HepG2 (cell line): ENCODE data around the gene EHD4. TPM values are rescaled to one million over a fixed set of nuclear protein-coding genes. Genes with fewer than 3 reads are reported as not detected.

ENCODE experiments used
- ATAC-seq: fragments of 200-7000 bp; cut with Tn5 transposase; 3 replicates; pipeline ENCODE4 v1.9.1; 2020; ENCODE audit warnings: mild to moderate bottlenecking, moderate library complexity
- BruUV-seq: library from RNA; stranded (reverse); fragments of 400-500 nt; replicated peaks from 2 replicates; lab custom pipeline; 2021; lab: Mats Ljungman, UMichigan
- CTCF ChIA-PET: fragments of 300-600 bp; formaldehyde crosslinking; extraction: SDS; loops from one replicate; lab custom pipeline; 2021; ENCODE audit warnings: low total read pairs, inconsistent platforms, low intra/inter-chr PET ratio; lab: Yijun Ruan, JAX
- POLR2A ChIA-PET: fragments of 350-600 bp; sonication (Branson Sonifier 250); formaldehyde crosslinking; loops from one replicate; lab custom pipeline; 2020; ENCODE audit warnings: antibody characterized with exemption, inconsistent platforms; lab: Yijun Ruan, JAX
- DNase-seq: peaks from one replicate; pipeline ENCODE4 v3.0.0-alpha.2; 2015; ENCODE audit warnings: low spot score
- FAIRE-seq: peaks from 3 replicates; lab custom pipeline; 2011; peaks lifted over from hg19 to GRCh38; lab: Jason Lieb, UNC
- H2AFZ ChIP-seq: one replicate; pipeline ENCODE4 v1.6.1; 2011; ENCODE audit warnings: low read length, inconsistent platforms
- H3K27ac ChIP-seq: fragments of 300-600 bp; 3 replicates; pipeline ENCODE4 v1.8.0; 2011; ENCODE audit warnings: mixed run types, mild to moderate bottlenecking, mixed read lengths, low read length, inconsistent platforms; ENCODE audit not compliant: insufficient read depth; ENCODE audit errors: extremely low read length
- H3K27me3 ChIP-seq, 2 experiments: fragments of 200-600 bp in 1 of 2; 2 replicates in 1 of 2; 3 replicates in 1 of 2; pipeline versions ENCODE4 v1.6.0 to v1.8.0; 2011; ENCODE audit warnings: low read length in 2 of 2, mild to moderate bottlenecking in 2 of 2, moderate library complexity in 2 of 2, inconsistent platforms in 1 of 2; ENCODE audit not compliant: insufficient read depth in 2 of 2, control insufficient read depth in 1 of 2
- H3K36me3 ChIP-seq, 2 experiments: fragments of 200-600 bp in 1 of 2; replicated peaks in 1 of 2; 2 replicates in 1 of 2; 3 replicates in 1 of 2; pipeline versions ENCODE4 v1.5.1 to v1.8.0; 2011; ENCODE audit warnings: low read length in 2 of 2, inconsistent platforms in 1 of 2; ENCODE audit not compliant: insufficient read depth in 2 of 2, control insufficient read depth in 1 of 2
- H3K4me1 ChIP-seq: 2 replicates; pipeline ENCODE4 v1.5.1; 2012; ENCODE audit warnings: low read length, inconsistent platforms; ENCODE audit not compliant: insufficient read depth
- H3K4me2 ChIP-seq: 2 replicates; pipeline ENCODE4 v1.6.0; 2011; ENCODE audit warnings: low read depth, low read length, inconsistent platforms
- H3K4me3 ChIP-seq, 3 experiments: fragments of 200-600 bp in 1 of 3; sonication (generic), shearing (Covaris generic) in 1 of 3; replicated peaks in 1 of 3; 2 replicates each; pipeline ENCODE4 v1.5.1; 2011 to 2016; ENCODE audit warnings: low read length in 3 of 3, inconsistent platforms in 2 of 3, low read depth in 2 of 3, mild to moderate bottlenecking in 2 of 3, control low read depth in 1 of 3, mixed read lengths in 1 of 3; ENCODE audit not compliant: insufficient read depth in 1 of 3
- H3K79me2 ChIP-seq: one replicate; pipeline ENCODE4 v1.6.1; 2011; ENCODE audit warnings: low read length, inconsistent platforms; ENCODE audit not compliant: insufficient read depth
- H3K9ac ChIP-seq: 2 replicates; pipeline ENCODE4 v1.6.0; 2011; ENCODE audit warnings: mild to moderate bottlenecking, low read depth, low read length, inconsistent platforms; ENCODE audit not compliant: insufficient read depth
- H3K9me3 ChIP-seq: 2 replicates; pipeline ENCODE4 v1.5.1; 2012; ENCODE audit warnings: mild to moderate bottlenecking, low read length
- H4K20me1 ChIP-seq: 2 replicates; pipeline ENCODE4 v1.6.0; 2011; ENCODE audit warnings: inconsistent platforms, mild to moderate bottlenecking, low read length, moderate library complexity; ENCODE audit not compliant: insufficient read depth
- ADNP ChIP-seq: sonication (generic); formaldehyde crosslinking; IDR thresholded peaks from 2 replicates; pipeline ENCODE4 v1.4.0; 2020; ENCODE audit warnings: missing genetic modification reagents
- BCL6 ChIP-seq: IDR thresholded peaks from 2 replicates; pipeline ENCODE4 v1.6.1; 2016; ENCODE audit warnings: missing genetic modification reagents, missing compliant biosample characterization
- FOXC1 ChIP-seq: sonication (generic); formaldehyde crosslinking; IDR thresholded peaks from 2 replicates; pipeline ENCODE4 v1.8.0; 2022; ENCODE audit warnings: mild to moderate bottlenecking, missing genetic modification reagents, borderline replicate concordance
- KDM2A ChIP-seq: sonication (generic); formaldehyde crosslinking; IDR thresholded peaks from 2 replicates; pipeline ENCODE4 v1.4.0; 2020; ENCODE audit warnings: low read depth, missing genetic modification reagents, borderline replicate concordance
- KLF9 ChIP-seq: IDR thresholded peaks from 2 replicates; pipeline ENCODE4 v1.6.1; 2016; ENCODE audit warnings: low read depth
- MTERF4 ChIP-seq: sonication (generic); formaldehyde crosslinking; IDR thresholded peaks from 2 replicates; pipeline ENCODE4 v1.8.0; 2023; ENCODE audit warnings: mild to moderate bottlenecking, missing genetic modification reagents
- PHF21A ChIP-seq: sonication (generic); formaldehyde crosslinking; IDR thresholded peaks from 2 replicates; pipeline ENCODE4 v1.5.0; 2020; ENCODE audit warnings: mild to moderate bottlenecking, missing genetic modification reagents
- RARA ChIP-seq: IDR thresholded peaks from 2 replicates; pipeline ENCODE4 v1.6.1; 2016; ENCODE audit warnings: missing genetic modification reagents, missing compliant biosample characterization
- REL ChIP-seq: sonication (generic); formaldehyde crosslinking; conservative IDR thresholded peaks from 2 replicates; pipeline ENCODE4 v1.8.0; 2022; ENCODE audit warnings: mild to moderate bottlenecking, missing genetic modification reagents, moderate library complexity
- SRSF1 ChIP-seq: fragments of 200-400 bp; formaldehyde crosslinking; optimal IDR thresholded peaks from 2 replicates; pipeline ENCODE3; 2017; ENCODE audit warnings: mild to moderate bottlenecking, low read depth, low read length, moderate library complexity
- TCF7 ChIP-seq: sonication (generic); IDR thresholded peaks from 2 replicates; pipeline ENCODE4 v1.6.1; 2016; ENCODE audit warnings: antibody characterized with exemption, low read depth
- ZFP82 ChIP-seq: sonication (generic); formaldehyde crosslinking; IDR thresholded peaks from 2 replicates; pipeline ENCODE4 v1.5.1; 2020; ENCODE audit warnings: mild to moderate bottlenecking, missing genetic modification reagents, borderline replicate concordance
- ZNF121 ChIP-seq: sonication (generic); formaldehyde crosslinking; IDR thresholded peaks from 2 replicates; pipeline ENCODE4 v1.5.0; 2020; ENCODE audit warnings: mild to moderate bottlenecking, missing genetic modification reagents
- ZNF274 ChIP-seq: sonication (generic); formaldehyde crosslinking; IDR thresholded peaks from 2 replicates; pipeline ENCODE4 v1.5.1; 2020; ENCODE audit warnings: mild to moderate bottlenecking, missing genetic modification reagents
- ZNF343 ChIP-seq: sonication (generic); formaldehyde crosslinking; IDR thresholded peaks from 2 replicates; pipeline ENCODE4 v1.4.0; 2020; ENCODE audit warnings: mild to moderate bottlenecking, missing genetic modification reagents
- ZNF607 ChIP-seq: sonication (generic); formaldehyde crosslinking; IDR thresholded peaks from 2 replicates; pipeline ENCODE4 v1.5.1; 2020; ENCODE audit warnings: missing genetic modification reagents, mild to moderate bottlenecking, borderline replicate concordance
- ZNF777 ChIP-seq: sonication (generic); formaldehyde crosslinking; IDR thresholded peaks from 2 replicates; pipeline ENCODE4 v1.4.0; 2020; ENCODE audit warnings: missing genetic modification reagents
- WGBS: methylation state at CpG from one replicate; pipeline ENCODE4 v1.1.6; 2017; ENCODE audit warnings: low lambda C conversion rate; 5-methylcytosine and 5-hydroxymethylcytosine counted together
- in situ Hi-C: cut with HindIII; loops from 2 replicates; pipeline ENCODE4 v1.10.0; 2017; ENCODE audit warnings: low pct_unique_long_range_greater_than_20kb; ENCODE audit not compliant: extremely low pct_ligation_motif_present
- intact Hi-C: fragments of 100-400 bp; cut with micrococcal nuclease; formaldehyde crosslinking; loops from one replicate; pipeline ENCODE4 v1.10.0; 2022; ENCODE audit not compliant: unreplicated experiment
- polyA plus RNA-seq, 8 experiments: library from polyadenylated mRNA; depleted of rRNA in 3 of 8; stranded (reverse) in 7 of 8; unstranded in 1 of 8; fragments of >200 nt; fragmentation: Illumina TruSeq in 4 of 8; extraction: Trizol in 4 of 8; gene quantifications; 2 replicates each; pipeline versions ENCODE4 v1.2.1 to v1.2.3, GENCODE V29; 2011 to 2016; ENCODE audit warnings: low read depth in 4 of 8, missing spikeins in 1 of 8, mixed read lengths in 1 of 8; ENCODE audit not compliant: insufficient read depth in 1 of 8
- total RNA-seq, 5 experiments: library from RNA; depleted of rRNA; stranded (reverse); fragments of >200 nt; fragmentation: Illumina TruSeq; extraction: Trizol; gene quantifications; 2 replicates each; pipeline ENCODE4 v1.2.3, GENCODE V29; 2016; ENCODE audit warnings: low read depth in 1 of 5
- TF ChIP-seq, protein P1 (sequence below), 2 experiments: fragments of 450-650 bp in 1 of 2; sonication (generic) in 1 of 2; formaldehyde crosslinking; IDR thresholded peaks; 2 replicates each; pipeline versions ENCODE4 v1.5.0 to v1.8.0; 2020 to 2022; ENCODE audit warnings: mild to moderate bottlenecking in 1 of 2, missing genetic modification reagents in 1 of 2
- TF ChIP-seq, protein P2 (sequence below): fragments of 450-650 bp; IDR thresholded peaks from 2 replicates; pipeline ENCODE4 v1.6.1; 2016

Gene EHD4
- total and polyA plus RNA-seq, 2 of the 13 experiments (the other 11 are each of a cell fraction or from before 2014, with no cell fraction given): 3.1 to 4.8 TPM

- no TSS peak for BruUV-seq
- ATAC-seq (no peak), DNase-seq (no peak), FAIRE-seq (no peak)
- Histone ChIP-seq H3K27me3 (peaks cover 0 to 1% of the 10 kb centered on the region in 2 experiments; a peak in 1 of 5 replicates), H3K79me2 (no peaks in the 10 kb centered on the region), H3K4me2 (no peak overlapping the region), H3K27ac (no peak overlapping the region), H3K9ac (no peak overlapping the region), H4K20me1 (no peaks in the 10 kb centered on the region; the same call in 1 of the 2 replicates), H3K9me3 (no peaks in the 10 kb centered on the region), H3K4me1 (no peaks in the 10 kb centered on the region), H3K4me3 (no peak overlapping the region), H2AFZ (no peak overlapping the region), H3K36me3 (peaks cover 3 to 5% of the 10 kb centered on the region in 2 experiments; a peak in 1 of 5 replicates)
- no peak for TF ChIP-seq ZNF607 (CRISPR knock-in tag)
- no peak for TF ChIP-seq KLF9 (CRISPR knock-in tag)
- no peak for TF ChIP-seq ADNP
- no peak for TF ChIP-seq REL (CRISPR knock-in tag)
- TF ChIP-seq MTERF4 (CRISPR knock-in tag): no peak
- TF ChIP-seq, protein P1, sequence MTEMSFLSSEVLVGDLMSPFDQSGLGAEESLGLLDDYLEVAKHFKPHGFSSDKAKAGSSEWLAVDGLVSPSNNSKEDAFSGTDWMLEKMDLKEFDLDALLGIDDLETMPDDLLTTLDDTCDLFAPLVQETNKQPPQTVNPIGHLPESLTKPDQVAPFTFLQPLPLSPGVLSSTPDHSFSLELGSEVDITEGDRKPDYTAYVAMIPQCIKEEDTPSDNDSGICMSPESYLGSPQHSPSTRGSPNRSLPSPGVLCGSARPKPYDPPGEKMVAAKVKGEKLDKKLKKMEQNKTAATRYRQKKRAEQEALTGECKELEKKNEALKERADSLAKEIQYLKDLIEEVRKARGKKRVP (CRISPR knock-in tag; IDR thresholded peaks at IDR 0.05): no peak
- TF ChIP-seq ZFP82 (CRISPR knock-in tag): no peak
- no peak for TF ChIP-seq FOXC1 (CRISPR knock-in tag)
- TF ChIP-seq PHF21A (CRISPR knock-in tag): no peak
- TF ChIP-seq ZNF343 (CRISPR knock-in tag): no peak
- TF ChIP-seq RARA (CRISPR knock-in tag): no peak
- no peak for TF ChIP-seq BCL6 (CRISPR knock-in tag)
- TF ChIP-seq ZNF777 (CRISPR knock-in tag): no peak
- no peak for TF ChIP-seq TCF7
- no peak for TF ChIP-seq ZNF274 (CRISPR knock-in tag)
- no peak for TF ChIP-seq SRSF1
- TF ChIP-seq ZNF121 (CRISPR knock-in tag): no peak
- TF ChIP-seq, protein P2, sequence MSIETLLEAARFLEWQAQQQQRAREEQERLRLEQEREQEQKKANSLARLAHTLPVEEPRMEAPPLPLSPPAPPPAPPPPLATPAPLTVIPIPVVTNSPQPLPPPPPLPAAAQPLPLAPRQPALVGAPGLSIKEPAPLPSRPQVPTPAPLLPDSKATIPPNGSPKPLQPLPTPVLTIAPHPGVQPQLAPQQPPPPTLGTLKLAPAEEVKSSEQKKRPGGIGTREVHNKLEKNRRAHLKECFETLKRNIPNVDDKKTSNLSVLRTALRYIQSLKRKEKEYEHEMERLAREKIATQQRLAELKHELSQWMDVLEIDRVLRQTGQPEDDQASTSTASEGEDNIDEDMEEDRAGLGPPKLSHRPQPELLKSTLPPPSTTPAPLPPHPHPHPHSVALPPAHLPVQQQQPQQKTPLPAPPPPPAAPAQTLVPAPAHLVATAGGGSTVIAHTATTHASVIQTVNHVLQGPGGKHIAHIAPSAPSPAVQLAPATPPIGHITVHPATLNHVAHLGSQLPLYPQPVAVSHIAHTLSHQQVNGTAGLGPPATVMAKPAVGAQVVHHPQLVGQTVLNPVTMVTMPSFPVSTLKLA: no peak
- TF ChIP-seq KDM2A: no peak
- 95% methylated on average over 11 of the region's 14 CpGs for WGBS
- intact Hi-C loops: no loop called here
- in situ Hi-C loops: no loop called here
- POLR2A ChIA-PET: no interaction called here
- CTCF ChIA-PET: no interaction called here
Observed at GRCh38 chr15:41847206-41847605, 125.2 kb downstream of the EHD4 start.
